Stimulated activated naive CD8-positive, alpha-beta T cell treated with anti-CD3 and anti-CD28 coated beads, Interleukin-15, amount 100 ng/mL, for 72 hours (primary cell): ENCODE data around the gene PROSER1.
"Not testable (repeated sequence)": the region's sequence is repeated elsewhere in the genome, so short reads cannot be mapped to it uniquely, and the experiment has no call there.

Source experiments
- ATAC-seq: fragments of 150-1000 bp; cut with Tn5 transposase; 2 replicates; pipeline ENCODE4 v1.10.0; 2021; ENCODE audit warnings: mild to moderate bottlenecking, moderate library complexity
- DNase-seq, 2 donors: peaks; one replicate each; pipeline ENCODE4 v3.0.0; 2021 to 2022
- H3K27ac Mint-ChIP-seq, 2 donors: one replicate each; pipeline ENCODE4 v1.8.0; 2022; ENCODE audit warnings: mild to moderate bottlenecking in 2 of 2, mixed read lengths in 2 of 2, moderate library complexity in 2 of 2
- H3K27me3 Mint-ChIP-seq: one replicate; pipeline ENCODE4 v1.8.0; 2022; ENCODE audit warnings: mixed read lengths
- H3K4me1 Mint-ChIP-seq: one replicate; pipeline ENCODE4 v1.8.0; 2022; ENCODE audit warnings: mild to moderate bottlenecking, mixed read lengths
- H3K4me3 Mint-ChIP-seq, 2 donors: one replicate each; pipeline ENCODE4 v1.8.0; 2022; ENCODE audit warnings: mild to moderate bottlenecking in 2 of 2, mixed read lengths in 2 of 2, moderate library complexity in 1 of 2
- H3K9me3 Mint-ChIP-seq, 2 donors: one replicate each; pipeline ENCODE4 v1.8.0; 2022; ENCODE audit warnings: mixed read lengths in 2 of 2

Gene PROSER1

DNA sequence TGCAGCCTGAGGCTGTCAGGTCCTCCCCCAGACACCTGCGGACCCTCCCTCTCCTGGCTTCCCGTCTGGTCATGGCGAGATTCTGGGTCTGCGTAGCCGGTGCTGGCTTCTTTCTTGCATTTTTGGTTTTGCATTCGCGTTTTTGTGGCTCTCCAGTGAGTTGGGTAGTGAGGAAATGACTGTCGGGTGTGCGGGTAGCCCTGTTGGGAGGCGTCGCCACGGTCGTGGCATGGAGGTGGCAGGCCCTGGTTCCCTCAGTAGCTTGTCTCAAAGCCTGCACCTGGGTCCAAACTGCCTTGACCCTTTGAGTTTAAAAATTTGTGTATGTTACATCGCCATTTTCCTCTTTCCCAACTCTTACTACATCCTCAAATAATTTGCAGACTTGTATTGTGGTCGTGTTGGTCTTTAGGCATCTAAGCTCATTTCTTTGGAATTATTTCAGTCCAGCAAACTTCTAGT lies 711 bp upstream of the PROSER1 start:
- Mint-ChIP-seq H3K9me3 (no peaks in the 10 kb centered on the region), H3K27ac (peak overlapping the region; percentile 98 to 99), H3K4me1 (peaks cover 37% of the 10 kb centered on the region), H3K27me3 (no peaks in the 10 kb centered on the region), H3K4me3 (peak overlapping the region; percentile 90 to 97)
- peak; percentile 64 to 79 for DNase-seq
- peak; percentile 71 for ATAC-seq

DNA sequence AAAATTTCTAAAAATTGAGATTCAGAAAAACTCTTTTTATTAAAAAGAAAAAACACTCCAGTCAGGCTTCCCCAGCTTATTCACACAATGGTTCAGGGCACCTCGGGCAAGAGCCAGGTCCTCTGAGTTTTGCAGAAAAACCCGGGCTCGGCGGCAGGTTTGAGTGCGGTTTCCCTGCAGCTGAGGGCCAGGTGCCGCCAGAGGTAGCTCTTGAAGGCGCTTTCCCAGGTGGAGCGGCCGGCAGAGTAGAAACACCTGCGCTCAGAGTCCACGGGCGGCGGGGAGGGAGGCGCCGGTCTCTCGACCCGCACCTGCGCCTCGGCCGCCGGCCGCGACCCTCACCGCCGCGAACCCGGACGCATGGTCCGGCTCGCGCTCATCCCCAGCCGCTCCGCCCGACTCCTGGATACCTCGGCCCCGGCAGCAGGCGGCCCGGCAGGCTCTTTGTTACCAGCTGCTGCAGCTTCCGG lies 444 bp downstream of the PROSER1 start:
- H3K4me3 Mint-ChIP-seq: peak overlapping the region; percentile 90 to 97
- H3K27ac Mint-ChIP-seq: peak overlapping the region; percentile 98 to 99
- DNase-seq: no peak
- no peaks in the 10 kb centered on the region for H3K27me3 Mint-ChIP-seq
- ATAC-seq: peak; percentile 26
- peaks cover 34% of the 10 kb centered on the region for H3K4me1 Mint-ChIP-seq
- H3K9me3 Mint-ChIP-seq: no peaks in the 10 kb centered on the region

DNA sequence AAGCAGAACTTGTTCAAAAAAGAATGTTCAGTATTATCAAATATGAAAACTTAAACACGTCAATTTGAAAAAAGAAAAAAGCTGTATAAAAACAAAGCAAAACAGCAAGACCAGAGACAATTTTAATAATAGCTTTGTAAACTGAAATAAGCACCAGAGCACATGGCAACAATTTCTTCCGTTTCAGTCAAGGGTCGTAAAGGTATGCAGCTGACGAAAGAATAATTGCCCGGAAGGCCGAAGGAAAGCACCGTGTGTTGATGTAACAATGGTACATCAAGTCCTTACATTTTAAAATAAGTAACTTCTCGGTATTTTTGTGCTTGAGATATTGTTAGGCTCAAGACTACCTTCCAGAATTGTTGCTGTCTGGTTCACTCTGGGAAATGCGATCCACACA lies 1.7 kb downstream of the PROSER1 start:
- Mint-ChIP-seq H3K4me3 (peak overlapping the region; percentile 90 to 97), H3K27ac (peak overlapping the region; percentile 93 to 99), H3K4me1 (peaks cover 41% of the 10 kb centered on the region), H3K27me3 (no peaks in the 10 kb centered on the region), H3K9me3 (no peaks in the 10 kb centered on the region)
- DNase-seq (peak in 1 of 2 donors; percentile 45), ATAC-seq (no peak)

DNA sequence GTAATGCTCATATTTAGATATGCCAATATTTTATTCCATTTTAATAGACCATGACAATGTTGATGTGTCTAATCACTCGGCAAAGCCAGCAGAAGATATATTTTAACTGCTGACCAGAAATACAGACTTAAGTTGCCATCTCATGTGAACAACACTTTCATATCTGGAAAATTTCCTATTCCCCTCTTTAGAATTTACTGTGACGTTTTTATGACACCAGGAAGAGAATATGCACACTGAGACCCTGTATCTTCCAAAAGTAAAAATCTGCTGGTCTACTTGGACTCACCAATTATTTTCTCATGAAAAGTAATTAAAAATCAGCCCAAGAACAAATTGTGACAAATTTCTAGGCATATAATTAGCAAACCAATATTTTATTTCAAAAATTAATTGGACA lies 2.1 kb downstream of the PROSER1 start:
- DNase-seq: no peak
- Mint-ChIP-seq H3K4me1 (peaks cover 37% of the 10 kb centered on the region), H3K27me3 (no peaks in the 10 kb centered on the region)

GRCh38 chr13:39035204-39035603 lies 2.7 kb downstream of the PROSER1 start:
- H3K4me1 Mint-ChIP-seq: peaks cover 31% of the 10 kb centered on the region
- H3K9me3 Mint-ChIP-seq: no peaks in the 10 kb centered on the region
- DNase-seq: no peak
- ATAC-seq: no peak
- H3K4me3 Mint-ChIP-seq: peak overlapping the region; percentile 90 to 97
- H3K27me3 Mint-ChIP-seq: no peaks in the 10 kb centered on the region
- peak overlapping the region; percentile 93 to 99 for H3K27ac Mint-ChIP-seq

More for the DNA sequence above, 2.1 kb downstream of the PROSER1 start:
- peak overlapping the region; percentile 90 to 97 for H3K4me3 Mint-ChIP-seq
- H3K9me3 Mint-ChIP-seq: no peaks in the 10 kb centered on the region
- H3K27ac Mint-ChIP-seq: peak overlapping the region; percentile 93 to 99
- no peak for ATAC-seq

GRCh38 chr13:39034085-39034484 lies 3.8 kb downstream of the PROSER1 start:
- no peak for ATAC-seq
- peak overlapping the region in 1 of 2 donors; percentile 42 for H3K27ac Mint-ChIP-seq
- peak overlapping the region in 1 of 2 donors; percentile 97 for H3K4me3 Mint-ChIP-seq
- no peaks in the 10 kb centered on the region for H3K27me3 Mint-ChIP-seq
- no peaks in the 10 kb centered on the region for H3K9me3 Mint-ChIP-seq
- peaks cover 28% of the 10 kb centered on the region for H3K4me1 Mint-ChIP-seq
- no peak for DNase-seq

DNA sequence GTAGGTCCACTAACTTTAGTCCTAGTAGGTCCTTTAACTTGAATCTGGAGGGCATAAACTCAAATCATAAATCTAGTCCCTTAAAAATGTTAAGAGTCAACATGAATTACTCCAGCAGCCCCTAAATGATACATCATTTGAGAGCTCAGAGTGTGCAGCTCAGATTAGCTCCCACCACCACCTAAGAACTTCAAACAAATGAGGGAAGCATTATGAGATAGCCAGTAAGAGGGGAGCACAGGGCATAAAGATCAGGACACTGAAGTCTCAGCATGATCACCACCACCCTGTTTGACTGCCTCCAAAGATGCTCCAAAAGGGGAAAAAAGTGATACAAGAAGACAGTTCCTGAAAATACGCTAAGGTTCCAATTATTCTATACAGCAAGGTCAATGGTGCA lies 5.7 kb downstream of the PROSER1 start:
- Mint-ChIP-seq H3K9me3 (no peaks in the 10 kb centered on the region), H3K4me1 (peaks cover 28% of the 10 kb centered on the region), H3K4me3 (no peak overlapping the region), H3K27me3 (no peaks in the 10 kb centered on the region), H3K27ac (no peak overlapping the region)
- DNase-seq (no peak), ATAC-seq (no peak)

DNA sequence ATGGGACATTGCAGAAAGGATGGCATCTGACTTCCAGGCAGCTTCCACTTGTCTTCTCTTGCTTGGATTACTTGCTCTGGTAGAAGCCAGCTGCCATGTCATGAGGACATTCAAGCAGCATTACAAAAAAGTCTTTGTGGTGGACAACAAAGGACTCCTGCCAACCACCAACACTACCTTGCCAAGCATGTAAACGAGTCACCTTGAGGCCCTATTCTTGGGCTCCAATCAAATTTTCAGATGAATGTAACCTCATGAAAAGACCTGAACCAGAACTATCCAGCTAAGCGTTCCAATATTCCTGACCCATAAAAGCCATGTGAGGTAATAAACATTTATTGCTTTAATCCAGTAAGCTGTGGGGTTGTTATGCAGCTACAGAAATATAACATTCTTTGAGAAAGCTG lies 12.5 kb downstream of the PROSER1 start:
- Mint-ChIP-seq H3K9me3 (no peaks in the 10 kb centered on the region), H3K4me3 (no peak overlapping the region), H3K27ac (no peak overlapping the region), H3K4me1 (no peaks in the 10 kb centered on the region), H3K27me3 (no peaks in the 10 kb centered on the region)
- ATAC-seq: no peak
- no peak for DNase-seq

DNA sequence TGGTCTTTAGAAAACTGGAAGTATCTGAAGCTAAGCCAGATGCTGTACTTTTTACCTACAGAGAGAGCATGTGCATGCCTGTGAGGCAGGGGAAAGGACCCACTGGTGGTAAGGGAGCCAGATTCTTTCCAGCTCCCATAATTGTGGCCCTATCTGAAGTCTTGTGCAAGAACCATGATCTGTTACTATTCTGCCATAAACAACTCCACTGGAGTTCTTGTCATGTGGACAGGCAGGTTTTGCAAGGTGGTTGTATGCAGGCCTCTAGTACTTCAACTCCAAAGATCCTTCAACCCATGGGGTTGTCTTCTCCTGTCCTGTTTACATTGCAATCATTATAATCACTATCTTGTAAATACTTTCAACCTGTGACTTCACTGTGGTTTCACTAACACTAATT lies 14.1 kb downstream of the PROSER1 start:
- Mint-ChIP-seq H3K9me3 (no peaks in the 10 kb centered on the region), H3K4me3 (no peak overlapping the region), H3K4me1 (no peaks in the 10 kb centered on the region), H3K27ac (no peak overlapping the region), H3K27me3 (no peaks in the 10 kb centered on the region)
- DNase-seq: no peak
- no peak for ATAC-seq

DNA sequence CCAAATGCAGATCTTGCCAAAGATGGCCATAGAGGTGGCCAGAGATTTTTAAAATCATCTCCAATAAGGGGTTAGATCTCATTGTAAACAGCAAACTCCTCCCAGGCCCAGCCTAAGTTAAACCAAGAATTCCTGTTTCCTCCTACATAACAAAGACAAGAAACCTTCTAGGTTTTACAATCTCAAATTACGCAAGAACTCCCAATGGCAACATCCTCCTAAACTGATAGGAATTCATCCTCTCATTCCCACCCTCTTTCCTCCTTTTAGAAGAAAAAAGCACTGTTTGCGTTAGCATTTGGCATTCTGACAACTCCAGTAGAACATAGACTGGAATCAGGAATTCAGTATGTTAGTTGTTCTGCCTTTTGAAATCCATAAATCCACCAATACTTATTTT lies 14.6 kb downstream of the PROSER1 start:
- ATAC-seq (no peak), DNase-seq (no peak)
- Mint-ChIP-seq H3K4me3 (no peak overlapping the region), H3K9me3 (no peaks in the 10 kb centered on the region), H3K4me1 (no peaks in the 10 kb centered on the region), H3K27me3 (no peaks in the 10 kb centered on the region), H3K27ac (no peak overlapping the region)

DNA sequence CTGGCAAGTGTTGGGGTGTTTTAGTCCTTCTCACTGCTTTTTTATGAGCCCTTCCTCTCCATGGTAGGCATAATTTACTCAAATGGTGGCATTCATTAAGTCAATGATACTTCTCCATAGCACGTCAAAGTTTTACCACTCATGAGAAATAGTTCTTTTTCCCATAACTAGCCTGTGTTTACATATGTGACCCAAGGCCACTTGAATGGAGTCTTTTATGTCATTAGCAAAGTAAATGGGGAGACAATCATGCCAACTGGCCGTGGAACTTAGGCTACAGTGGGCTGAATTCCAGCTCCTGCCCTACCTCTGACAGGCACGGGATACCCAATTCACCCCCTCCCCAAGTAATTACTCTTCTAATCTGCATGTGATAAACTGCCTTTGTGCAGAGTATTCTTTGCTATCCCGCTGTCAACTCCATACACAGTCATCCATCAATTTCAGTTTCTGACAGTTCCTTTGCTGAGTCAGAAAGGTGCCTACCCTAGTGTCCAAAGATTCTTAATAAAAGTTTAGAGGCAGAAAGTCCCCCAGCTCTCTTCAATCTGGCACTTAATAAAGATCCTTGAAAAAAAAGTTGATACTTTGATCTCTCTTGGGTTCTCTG lies 16.9 kb downstream of the PROSER1 start:
- no peak for ATAC-seq
- H3K4me1 Mint-ChIP-seq: peaks cover 6% of the 10 kb centered on the region
- H3K27ac Mint-ChIP-seq: no peak overlapping the region
- no peak for DNase-seq
- no peaks in the 10 kb centered on the region for H3K27me3 Mint-ChIP-seq
- H3K4me3 Mint-ChIP-seq: no peak overlapping the region
- H3K9me3 Mint-ChIP-seq: no peaks in the 10 kb centered on the region

DNA sequence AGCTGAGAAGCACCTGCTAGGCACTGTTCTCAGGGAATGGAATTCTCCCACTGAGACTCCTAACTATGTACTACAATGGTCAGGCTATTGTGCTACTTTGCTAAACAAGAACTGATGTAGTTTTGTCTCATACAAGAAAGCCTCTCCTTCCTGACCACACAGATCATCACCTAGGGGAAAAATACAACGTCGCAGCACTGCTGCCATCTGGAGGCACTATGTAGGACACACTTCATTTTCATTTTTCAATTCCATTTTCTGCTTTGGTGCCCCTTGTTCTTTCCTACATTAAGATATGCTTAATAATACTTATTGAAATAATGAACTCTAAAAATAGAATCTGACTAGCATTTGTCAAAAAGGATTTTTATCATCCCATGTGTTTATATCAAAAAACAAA lies 21.1 kb downstream of the PROSER1 start:
- no peaks in the 10 kb centered on the region for H3K27me3 Mint-ChIP-seq
- H3K4me1 Mint-ChIP-seq: peaks cover 6% of the 10 kb centered on the region

DNA sequence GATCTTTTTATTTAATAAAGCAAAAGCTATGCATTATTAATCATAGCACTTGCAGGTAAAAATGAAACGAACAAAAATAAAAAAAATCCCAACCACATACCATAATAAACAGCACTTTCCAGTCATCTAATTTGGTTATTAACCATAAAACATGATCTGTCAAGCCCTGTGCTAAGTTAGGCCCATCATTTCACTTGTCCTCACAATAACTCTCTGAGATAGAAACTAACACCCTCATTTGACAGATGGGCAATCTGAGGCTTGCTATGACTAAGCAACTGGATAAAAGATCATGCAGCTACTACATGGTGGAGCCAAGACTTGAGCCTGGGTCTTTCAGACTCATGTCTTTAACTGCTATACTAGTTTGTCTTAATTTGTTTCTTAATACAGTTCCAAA lies 21.8 kb downstream of the PROSER1 start:
- ATAC-seq (peak; percentile 92), DNase-seq (no peak)
- no peak overlapping the region for H3K4me3 Mint-ChIP-seq
- H3K9me3 Mint-ChIP-seq: no peaks in the 10 kb centered on the region
- H3K27ac Mint-ChIP-seq: no peak overlapping the region
- no peaks in the 10 kb centered on the region for H3K27me3 Mint-ChIP-seq
- H3K4me1 Mint-ChIP-seq: peaks cover 6% of the 10 kb centered on the region

More for the DNA sequence above, 21.1 kb downstream of the PROSER1 start:
- DNase-seq (peak in 1 of 2 donors; percentile 26), ATAC-seq (peak; percentile 75)
- Mint-ChIP-seq H3K4me3 (no peak overlapping the region), H3K27ac (peak overlapping the region in 1 of 2 donors; percentile 55), H3K9me3 (no peaks in the 10 kb centered on the region)

GRCh38 chr13:39013462-39013861 lies 24.4 kb downstream of the PROSER1 start:
- H3K27me3 Mint-ChIP-seq: no peaks in the 10 kb centered on the region
- no peak for DNase-seq
- no peak for ATAC-seq
- H3K27ac Mint-ChIP-seq: peak overlapping the region in 1 of 2 donors; percentile 91
- peaks cover 6% of the 10 kb centered on the region for H3K4me1 Mint-ChIP-seq
- no peaks in the 10 kb centered on the region for H3K9me3 Mint-ChIP-seq
- no peak overlapping the region for H3K4me3 Mint-ChIP-seq

- H3K4me3 Mint-ChIP-seq: peak overlapping the region in 1 of 2 donors; percentile 10
- ATAC-seq: no peak
- no peaks in the 10 kb centered on the region for H3K27me3 Mint-ChIP-seq
- H3K4me1 Mint-ChIP-seq: peaks cover 6% of the 10 kb centered on the region
- no peaks in the 10 kb centered on the region for H3K9me3 Mint-ChIP-seq
- H3K27ac Mint-ChIP-seq: peak overlapping the region in 1 of 2 donors; percentile 43
- no peak for DNase-seq
Measured at GRCh38 chr13:39012608-39013007, 25.3 kb downstream of the PROSER1 start.

DNA sequence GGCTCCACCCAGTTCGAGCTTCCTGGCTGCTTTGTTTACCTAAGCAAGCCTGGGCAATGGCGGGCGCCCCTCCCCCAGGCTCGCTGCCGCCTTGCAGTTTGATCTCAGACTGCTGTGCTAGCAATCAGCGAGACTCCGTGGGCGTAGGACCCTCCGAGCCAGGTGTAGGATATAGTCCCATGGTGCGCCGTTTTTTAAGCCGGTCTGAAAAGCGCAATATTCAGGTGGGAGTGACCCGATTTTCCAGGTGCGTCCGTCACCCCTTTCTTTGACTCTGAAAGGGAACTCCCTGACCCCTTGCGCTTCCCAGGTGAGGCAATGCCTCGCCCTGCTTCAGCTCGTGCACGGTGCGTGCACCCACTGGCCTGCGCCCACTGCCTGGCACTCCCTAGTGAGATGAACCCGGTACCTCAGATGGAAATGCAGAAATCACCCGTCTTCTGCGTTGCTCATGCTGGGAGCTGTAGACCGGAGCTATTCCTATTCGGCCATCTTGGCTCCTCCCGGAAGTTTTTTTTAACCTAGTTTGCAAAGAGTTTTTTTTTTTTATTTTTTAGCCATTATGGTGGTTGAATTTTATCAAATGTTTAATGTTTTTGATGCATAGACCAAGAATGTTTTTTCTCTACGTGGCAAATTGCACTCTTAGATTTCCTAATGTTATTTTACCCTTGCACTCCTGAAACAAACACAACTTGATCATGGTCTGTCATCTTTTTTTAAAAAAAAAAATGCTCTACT lies 31.3 kb downstream of the PROSER1 start:
- not testable (repeated sequence) for H3K9me3 Mint-ChIP-seq, DNase-seq, H3K27ac Mint-ChIP-seq, H3K4me1 Mint-ChIP-seq, ATAC-seq, H3K27me3 Mint-ChIP-seq
- H3K4me3 Mint-ChIP-seq: peak overlapping the region in 1 of 2 donors; percentile 41
